ENCODE results near the gene ADAD2.

ADAD2 gene

GRCh38 chr16:84177741-84178073 is 13.2 kb upstream of the ADAD2 start:
- DNase-seq, result no peak

GRCh38 chr16:84178146-84178765 is 12.7 kb upstream of the ADAD2 start:
- DNase-seq, result no peak

GRCh38 chr16:84178892-84179611 is 11.9 kb upstream of the ADAD2 start:
- no peak for DNase-seq

GRCh38 chr16:84179612-84180320 is 11.2 kb upstream of the ADAD2 start:
- DNase-seq, result no peak

GRCh38 chr16:84180519-84181140 is 10.3 kb upstream of the ADAD2 start:
- no peak for DNase-seq

GRCh38 chr16:84181144-84181915 is 9.6 kb upstream of the ADAD2 start:
- DNase-seq, result no peak

GRCh38 chr16:84182104-84182503 is 8.9 kb upstream of the ADAD2 start:
- no peak for DNase-seq

GRCh38 chr16:84182680-84183571 is 8.0 kb upstream of the ADAD2 start:
- DNase-seq, result no peak

GRCh38 chr16:84183572-84183875 is 7.4 kb upstream of the ADAD2 start:
- no peak for DNase-seq

GRCh38 chr16:84183911-84184591 is 6.9 kb upstream of the ADAD2 start:
- DNase-seq, result no peak

GRCh38 chr16:84184775-84185174 is 6.2 kb upstream of the ADAD2 start:
- no peak for DNase-seq

GRCh38 chr16:84186685-84187437 is 4.1 kb upstream of the ADAD2 start, which contains the start of gene TAF1C:
Gene TAF1C, minus strand, starts transcription at chr16:84187057. Its CDS starts 2,069 bp downstream, at chr16:84184988.
- DNase-seq, result peak; percentile 98

- DNase-seq, result no peak
Measured at GRCh38 chr16:84191466-84191865, 509 bp downstream of the ADAD2 start.

- DNase-seq, result no peak
Measured at GRCh38 chr16:84193480-84193879, 2.5 kb downstream of the ADAD2 start.

GRCh38 chr16:84194018-84194417 is 3.1 kb downstream of the ADAD2 start:
- no peak for DNase-seq

GRCh38 chr16:84194470-84195200 is 3.7 kb downstream of the ADAD2 start:
- no peak for DNase-seq

GRCh38 chr16:84195201-84196093 is 4.5 kb downstream of the ADAD2 start:
- no peak for DNase-seq

GRCh38 chr16:84196101-84196500 is 5.1 kb downstream of the ADAD2 start:
- DNase-seq, result no peak

Measured in OCI-M1 (cell line).